ENCODE results near the gene PADI2.
A peak's percentile ranks its signal among the peaks of the same experiment; 100 is the strongest.
"Not testable (repeated sequence)": the region's sequence is repeated elsewhere in the genome, so short reads cannot be mapped to it uniquely, and the experiment has no call there.

Gene PADI2

DNA sequence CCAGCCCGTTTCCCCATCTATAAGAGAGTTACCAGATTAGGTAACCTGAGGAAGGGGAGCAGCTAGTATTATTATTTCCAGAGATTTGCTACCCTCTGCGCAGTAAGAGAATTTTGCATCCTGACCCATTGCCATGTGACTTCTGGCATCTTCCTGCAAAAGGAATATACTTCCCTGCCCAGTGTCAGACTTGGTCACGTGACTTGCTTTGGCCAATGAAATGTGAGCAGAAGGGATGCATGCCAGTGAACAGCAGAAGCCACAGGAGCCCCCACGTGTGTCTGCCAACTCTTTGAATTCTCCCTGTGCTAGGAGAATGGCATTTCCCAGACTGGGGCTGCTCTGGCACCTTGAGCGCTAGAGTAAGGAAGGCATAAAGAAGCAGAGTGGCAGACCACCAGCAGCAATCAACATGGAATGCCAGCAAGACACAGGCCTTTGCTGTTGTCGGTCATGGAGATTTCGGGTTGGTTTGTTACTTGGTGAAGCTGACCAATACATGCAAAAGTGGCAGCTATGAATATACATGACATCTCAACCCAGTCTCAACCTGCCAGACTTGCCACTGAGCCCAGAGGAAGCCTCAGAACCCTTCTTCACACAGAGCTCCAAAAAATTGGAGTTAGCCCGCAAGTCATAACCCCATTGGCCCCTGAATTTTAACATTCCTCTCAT, 39.0 kb downstream of the PADI2 start:
- DNase-seq: no peak

DNA sequence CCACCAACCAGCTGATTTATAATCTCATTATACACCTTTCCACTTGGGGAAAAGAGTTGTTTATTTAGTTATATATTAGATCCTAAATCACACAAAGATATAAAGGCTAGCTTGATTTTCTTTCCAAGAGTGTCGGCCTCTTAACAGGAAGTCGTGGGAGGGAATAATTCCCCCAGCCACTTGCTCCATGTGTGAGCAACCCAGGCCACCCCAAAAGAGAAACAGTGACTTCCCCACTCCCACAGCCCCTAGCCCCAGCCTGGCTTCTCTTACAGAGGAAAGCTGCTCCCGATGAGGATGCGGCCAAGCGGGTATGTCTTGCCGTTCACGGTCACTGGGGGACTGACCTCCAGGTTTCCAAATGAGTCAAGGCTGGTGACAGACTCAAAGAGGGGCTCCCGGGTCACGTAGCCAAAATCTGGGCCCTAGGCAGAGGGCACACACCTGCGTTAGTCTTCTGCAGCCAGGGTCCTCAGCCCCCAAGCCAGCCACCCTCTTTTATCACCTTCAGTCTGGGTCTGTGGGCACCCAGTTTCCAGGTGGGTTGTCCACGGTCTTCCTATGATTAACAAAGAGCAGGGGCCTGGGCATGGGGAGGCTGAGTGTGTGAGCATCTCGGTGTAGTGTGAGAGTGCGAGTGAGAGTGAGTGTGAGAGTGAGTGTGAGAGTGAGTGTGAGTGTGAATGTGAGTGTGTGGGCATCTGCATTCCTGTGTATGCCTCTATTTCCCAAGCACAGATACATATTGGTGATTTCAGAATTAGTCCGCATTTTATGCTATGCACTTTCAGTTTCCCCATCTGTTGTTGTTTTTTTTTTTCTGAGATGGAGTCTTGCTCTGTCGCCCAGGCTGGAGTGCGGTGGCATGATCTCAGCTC, 40.0 kb downstream of the PADI2 start:
- DNase-seq: no peak

DNA sequence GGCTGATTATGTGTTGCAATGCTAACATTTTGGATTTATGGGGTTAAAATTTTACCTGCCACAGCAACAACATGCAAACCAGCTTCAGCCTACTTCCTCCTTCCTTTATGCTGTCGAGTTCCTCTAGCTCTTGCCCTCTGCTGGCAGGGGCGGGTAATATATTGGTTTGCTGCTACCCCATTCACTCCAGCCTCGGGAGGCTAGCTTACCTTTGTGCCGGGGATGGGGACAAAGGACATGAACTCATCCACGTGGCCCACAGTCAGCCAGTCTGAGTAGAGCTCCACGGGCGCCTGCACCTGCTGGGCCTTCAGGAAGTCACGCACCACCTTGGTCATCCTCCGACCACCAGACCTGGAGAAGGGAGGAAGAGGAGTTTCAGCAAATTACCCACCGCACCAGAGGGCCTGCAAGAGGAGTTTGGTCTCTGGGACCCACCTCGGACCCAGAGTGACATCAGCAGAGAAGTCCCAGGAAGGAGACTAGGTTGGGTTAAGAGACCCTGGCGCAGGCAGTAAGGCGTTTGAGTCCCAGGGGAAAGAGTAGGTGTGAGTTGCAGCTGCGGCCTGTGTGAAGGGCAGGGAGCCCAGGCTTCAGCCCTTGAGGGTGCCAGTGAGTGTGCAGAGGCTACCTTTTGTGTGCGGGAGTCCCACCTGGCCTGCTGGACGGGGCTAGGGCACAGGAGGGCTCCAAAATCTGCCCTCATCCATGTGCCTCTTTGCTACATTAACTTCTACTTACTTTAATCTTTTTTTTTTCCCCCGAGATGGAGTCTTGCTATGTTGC, 43.6 kb downstream of the PADI2 start:
- peak; percentile 74 for DNase-seq

DNA sequence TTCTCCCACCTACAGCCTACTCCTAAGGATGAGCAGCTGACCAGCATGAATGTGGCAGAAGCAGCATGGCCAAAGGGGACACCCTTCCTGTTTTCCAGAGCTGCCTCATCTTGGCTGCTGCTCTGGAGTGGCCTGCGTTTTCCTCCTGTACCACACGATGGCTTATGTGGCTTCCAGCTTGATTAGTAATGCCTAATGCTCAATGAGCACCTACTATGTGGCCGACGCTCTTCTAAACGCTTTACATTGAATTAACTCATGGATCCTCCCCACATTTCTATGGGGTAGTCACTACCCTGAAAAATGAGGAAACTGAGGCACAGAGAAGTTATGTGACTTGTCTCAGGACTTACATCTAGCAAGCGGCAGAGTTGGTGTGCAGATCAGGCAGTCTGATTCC, 47.5 kb downstream of the PADI2 start:
- DNase-seq: no peak

DNA sequence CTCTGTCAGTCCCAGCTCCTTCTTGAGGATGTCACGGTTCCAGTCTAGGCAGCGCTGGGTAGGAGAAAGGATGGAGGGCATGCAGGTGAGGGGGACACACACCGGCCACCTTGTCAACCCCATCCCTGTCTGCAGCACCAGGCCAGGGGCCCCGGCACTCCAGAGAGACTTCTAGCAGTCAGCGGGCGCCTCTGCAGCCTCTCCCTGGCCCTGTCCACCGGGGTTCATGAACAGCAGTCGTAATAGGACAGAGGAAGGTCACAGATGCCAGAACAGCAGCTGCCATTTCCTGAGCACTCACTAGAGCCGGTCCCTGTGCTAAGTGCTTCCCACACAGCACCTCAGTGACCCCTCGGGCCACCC, 49.1 kb downstream of the PADI2 start:
- DNase-seq: no peak

DNA sequence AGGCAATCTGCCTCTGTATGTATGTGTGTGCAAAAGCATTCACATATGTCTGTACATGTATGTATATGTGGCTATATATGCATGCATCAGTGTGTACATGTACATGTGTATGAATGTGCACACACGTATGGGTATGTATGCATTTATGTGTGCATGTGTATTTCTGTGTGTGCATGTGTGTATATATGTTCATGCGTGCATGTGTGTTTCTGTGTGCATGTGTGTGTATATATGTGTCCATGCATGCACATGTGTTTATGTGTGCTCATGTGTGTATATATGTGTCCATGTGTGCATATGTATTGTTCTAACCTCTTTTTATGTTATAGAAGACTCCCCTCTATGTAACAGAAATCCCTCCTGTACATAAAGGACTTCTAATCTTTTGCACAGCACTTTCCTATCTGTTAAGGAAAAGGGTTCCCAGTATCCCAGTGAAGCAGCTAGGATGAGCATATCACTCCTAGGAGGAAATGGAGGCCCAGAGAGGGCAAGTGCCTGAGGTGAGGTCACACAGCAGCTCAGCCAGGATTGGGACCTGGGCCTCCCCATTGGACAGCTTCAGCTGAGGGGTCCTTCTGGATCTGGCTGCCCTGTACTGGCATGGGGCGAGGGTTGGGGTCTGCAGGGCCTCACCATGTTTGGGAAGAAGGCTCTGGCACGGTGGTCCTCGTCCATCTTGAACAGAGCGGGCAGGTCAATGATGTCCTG, 49.6 kb downstream of the PADI2 start:
- no peak for DNase-seq

DNA sequence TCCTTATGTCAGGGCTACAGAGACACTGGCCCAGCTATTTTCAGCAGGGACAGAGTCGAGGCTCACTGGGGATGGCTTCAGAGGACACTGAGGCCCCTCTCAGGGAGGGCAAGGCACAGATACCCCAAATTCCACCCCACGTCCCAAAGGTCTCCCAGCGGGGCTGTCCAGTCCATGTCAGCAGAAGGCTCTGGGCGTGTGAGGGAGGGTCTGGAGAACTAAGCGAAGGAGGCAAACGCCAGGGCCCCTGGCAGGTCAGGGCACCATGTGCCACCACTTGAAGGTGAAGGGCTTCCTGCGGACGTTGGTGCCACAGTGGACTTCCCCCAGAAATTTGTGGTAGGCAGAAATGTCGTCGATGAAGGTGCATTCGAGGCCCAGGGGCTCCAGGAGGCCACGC, 50.5 kb downstream of the PADI2 start:
- no peak for DNase-seq

DNA sequence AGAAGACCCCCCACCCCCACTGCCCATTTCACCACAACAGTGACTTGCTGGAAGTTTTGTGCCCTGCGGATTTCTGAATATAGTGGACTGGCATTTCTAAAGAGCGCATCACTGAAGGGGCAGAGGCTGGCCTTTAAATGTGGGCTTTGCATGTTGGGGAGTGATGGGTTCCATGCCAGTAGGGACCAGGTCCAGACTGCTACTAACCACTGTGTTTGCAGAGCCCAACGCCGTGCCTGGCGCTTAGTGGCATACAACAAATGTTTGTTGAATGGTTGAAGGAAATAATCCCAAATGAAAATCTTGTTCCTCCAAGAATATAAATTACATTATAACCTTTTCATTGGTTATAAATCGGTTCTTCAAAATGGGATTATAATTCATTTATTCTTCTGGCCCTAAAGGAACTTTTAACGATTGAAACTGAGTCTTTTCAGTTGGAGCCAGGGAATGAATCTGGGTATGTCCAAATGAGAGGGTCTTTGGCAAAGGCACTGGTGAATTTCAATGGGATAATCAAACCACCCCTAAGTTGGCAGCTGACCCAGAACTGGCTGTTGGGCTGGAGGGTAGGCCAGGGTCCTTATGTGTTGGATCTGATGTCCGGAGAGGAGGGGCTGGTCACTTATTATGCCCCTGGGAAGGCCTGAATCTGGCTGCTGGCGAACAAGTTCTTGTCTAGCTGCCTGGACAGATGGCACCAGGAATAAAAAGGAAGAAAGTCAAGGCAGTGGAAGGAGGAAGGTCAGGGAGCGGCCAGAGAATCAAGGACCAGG, 51.6 kb downstream of the PADI2 start:
- no peak for DNase-seq

DNA sequence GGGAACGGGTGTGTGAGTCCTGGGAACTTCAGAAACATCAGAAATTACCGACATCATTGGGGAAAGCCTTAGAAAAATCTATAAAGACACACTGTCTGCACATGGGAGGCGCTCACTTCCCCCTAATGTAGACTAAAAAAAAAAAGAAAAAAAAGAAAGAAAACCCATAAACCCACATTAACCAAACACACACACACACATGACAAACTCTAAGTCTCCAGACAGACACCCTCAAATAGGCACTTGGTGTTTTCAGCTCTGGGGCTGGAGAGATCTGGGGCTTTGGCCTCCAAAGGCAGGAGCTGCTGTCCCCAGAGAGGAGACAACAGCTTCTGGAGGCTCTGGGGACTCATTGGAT, 52.2 kb downstream of the PADI2 start:
- peak; percentile 39 for DNase-seq

DNA sequence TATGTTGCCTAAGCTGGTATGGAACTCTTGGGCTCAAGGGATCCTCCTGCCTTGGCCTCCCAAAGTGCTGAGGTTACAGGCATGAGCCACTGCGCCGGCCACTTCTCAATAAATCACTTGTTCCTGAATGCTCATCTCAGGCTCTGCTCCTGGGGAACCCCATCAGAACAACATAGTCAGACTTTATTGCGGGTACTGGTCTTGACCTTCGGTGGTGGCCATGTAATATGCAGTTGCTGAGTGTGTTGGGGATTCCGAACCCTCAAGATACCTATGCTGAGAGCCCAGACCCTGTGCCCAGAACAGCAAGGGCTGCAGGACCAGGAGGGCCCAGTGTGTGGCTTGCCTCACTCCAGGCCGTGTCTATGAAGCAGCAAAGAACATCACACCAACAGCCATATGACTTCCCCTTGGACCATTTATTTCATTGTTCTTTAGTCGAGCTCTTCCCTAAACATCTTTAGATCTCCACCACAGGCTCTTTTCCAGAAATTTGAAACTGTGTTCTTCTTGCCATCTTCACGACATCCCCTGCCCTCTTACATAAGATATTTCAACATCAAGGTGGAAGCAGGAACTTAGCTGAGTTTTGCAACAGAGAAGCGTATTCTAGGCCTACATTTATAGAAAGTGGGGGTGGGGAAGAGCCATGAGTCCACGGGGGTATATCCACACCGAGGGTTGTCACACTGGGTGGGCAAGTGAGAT, 52.7 kb downstream of the PADI2 start:
- DNase-seq: peak; percentile 63

DNA sequence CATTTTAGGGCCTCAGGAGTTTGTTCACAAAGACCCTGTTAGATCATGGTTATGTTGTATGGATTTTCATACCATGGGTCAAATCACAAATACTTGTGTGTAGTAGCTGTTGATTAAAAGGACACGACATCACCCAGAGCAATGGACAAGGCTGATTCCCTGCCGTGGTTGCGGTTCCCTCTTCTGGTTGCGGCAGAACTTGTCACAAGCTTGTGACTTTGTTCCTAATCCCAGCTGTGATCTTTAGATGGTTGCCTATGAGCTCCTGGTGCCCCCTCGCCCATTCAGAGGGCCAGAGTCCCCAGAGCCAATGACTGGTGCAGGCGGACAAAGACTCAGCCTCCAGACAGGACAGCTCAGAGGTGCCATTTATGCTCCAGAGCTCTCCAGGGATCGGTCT, 53.6 kb downstream of the PADI2 start:
- DNase-seq: no peak

DNA sequence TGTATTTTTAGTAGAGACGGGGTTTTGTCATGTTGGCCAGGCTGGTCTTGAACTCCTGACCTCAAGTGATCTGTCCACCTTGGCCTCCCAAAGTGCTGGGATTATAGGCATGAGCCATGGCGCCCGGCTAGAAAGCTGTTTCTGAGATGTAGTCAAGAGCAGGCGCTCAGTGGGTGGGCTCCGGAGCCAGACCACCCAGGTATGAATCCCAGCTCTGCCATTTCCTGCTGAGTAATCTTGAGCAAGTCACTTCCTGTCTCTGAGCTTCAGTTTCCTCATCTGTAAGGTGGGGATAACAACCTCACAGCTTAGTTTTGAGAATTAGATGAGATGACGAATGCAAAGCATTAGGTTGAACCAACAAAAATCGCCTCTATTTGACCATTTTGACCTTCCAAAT, 56.5 kb downstream of the PADI2 start:
- not testable (repeated sequence) for DNase-seq

DNA sequence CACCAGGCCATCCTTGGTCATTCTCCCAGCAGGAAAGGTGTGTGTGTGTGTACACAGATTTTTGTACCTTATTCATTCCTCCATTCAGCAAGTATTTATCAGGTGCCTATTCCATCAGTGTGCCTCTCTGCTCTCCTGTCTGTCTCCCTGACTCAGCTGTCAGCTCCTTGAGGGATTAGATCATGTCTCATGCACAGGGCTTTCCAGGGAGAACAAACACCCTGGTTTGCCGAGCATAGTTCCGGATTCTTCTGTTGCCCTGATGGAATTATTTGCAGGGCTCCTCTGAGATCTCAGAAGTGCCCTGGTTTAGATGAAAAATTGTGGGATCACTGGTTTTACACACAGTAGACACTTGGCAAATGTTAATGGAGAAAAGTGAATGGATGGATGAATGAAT, 57.4 kb downstream of the PADI2 start:
- no peak for DNase-seq

DNA sequence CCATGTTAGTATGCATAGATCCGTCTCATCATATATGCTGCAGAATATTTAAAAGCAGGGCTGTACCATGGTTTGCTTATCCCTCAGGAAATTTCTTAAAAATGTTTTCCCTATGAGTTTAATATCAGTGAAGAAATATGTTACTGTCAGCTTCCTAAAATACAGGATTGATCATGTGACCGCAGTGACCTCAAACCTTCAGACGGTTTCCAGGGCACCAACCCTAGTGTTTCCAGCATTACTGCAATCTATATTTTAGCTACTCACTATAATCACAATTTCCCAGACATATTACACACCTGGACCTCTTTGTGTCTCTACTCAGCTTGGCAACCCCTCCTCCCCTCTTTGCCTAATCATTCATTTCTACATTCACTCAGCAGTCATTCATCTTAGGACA, 57.8 kb downstream of the PADI2 start:
- no peak for DNase-seq

DNA sequence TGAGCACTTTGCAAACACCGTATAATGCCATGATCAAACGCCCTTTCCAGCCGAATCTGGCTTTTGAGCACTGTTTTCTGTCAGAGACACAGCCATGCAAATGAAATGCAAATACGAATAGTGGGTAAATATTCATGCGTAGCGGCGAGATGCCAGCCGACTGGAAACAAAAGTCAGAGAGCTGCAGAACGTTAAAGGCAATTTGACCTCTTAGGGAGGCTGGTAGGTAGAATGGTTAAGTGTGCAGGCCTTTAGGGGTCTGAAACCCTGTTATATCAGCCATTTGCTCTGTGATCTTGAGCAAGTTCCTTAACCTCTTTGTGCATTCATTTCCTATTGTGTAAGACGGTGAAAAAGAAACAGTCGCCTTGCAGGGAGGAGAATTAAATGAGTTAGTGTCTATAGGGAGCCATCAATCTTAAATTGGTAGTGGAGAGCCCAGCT, 58.9 kb downstream of the PADI2 start:
- peak; percentile 59 for DNase-seq

DNA sequence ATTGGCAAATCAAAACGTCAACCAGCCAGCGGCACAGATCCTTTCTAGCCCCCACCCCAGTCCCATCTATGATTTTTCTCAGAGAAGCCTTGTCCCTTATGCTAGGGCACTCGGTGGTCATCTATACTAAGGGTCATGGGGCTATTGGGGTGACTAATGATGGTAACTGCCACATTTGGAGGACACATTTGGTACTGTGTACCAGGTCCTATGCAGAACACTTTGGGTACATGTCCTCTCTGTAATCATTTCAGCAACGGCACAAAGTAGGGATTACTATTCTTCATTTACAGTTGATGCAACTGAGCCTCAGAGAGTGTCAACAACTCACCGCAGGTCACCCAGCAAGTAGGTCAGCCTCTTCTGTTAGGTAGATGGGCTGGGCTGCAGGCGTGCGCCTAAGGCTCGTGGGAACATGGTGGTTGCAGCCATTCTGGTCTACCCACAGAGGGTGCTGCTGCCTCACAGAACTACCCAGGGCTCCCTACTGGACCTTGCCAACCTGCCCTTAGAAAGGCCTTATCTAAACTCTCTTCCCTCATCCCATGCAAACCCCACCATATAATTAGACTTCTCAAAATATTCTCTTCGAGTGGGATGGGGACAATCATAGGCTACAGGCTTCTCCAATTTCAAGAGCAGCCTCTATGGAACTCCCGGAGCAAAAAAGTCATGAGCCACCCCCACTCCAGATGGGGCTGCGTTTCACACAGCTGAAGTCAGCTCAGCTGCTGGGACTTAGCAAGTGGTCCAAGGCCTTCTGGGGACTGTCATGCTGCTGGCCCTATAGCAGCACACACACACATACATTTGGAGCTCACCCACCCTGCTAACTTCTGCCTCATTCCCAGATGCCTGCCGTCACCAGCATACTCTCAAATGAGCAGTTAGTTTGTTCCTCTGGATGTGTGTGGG, 59.6 kb downstream of the PADI2 start:
- peak; percentile 85 for DNase-seq

DNA sequence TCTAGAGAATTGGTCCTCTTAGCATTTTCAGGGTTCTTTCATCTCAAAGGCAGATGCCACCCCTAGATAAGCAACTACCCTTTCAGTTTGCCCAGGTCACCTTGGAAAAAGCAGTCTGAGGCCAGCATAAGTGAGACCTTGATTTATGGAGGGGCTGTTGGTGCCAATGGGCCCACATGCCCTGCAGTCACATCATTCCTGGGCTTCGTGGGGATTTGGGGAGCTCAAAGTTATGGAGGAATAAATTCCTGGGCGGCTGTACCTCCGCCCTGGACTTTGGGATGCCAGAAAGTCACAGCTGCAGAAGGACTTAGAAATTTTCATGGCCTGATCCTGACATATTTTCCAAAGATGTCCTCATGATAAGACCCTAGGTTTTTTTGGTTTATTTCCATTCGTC, 62.7 kb downstream of the PADI2 start:
- no peak for DNase-seq

DNA sequence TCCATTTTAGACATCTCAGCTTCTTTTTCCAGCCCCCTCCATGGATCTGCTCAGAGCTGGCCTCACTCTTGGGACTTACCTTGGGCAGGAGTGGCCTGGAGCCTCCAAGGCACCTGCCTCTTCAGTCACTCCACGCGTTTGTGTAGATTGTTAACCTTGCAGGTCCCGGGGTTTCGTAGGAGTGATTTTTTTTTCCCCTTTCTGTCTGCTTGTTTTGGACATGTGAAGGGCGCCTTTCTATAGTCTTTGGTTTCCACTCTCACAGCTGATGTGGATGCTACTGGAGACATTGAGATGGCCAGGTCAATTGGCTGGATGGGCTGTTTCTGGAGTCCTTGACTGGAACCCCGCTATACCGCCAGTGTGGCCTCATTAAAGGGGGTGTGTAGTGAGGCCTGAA, 63.5 kb downstream of the PADI2 start:
- no peak for DNase-seq

DNA sequence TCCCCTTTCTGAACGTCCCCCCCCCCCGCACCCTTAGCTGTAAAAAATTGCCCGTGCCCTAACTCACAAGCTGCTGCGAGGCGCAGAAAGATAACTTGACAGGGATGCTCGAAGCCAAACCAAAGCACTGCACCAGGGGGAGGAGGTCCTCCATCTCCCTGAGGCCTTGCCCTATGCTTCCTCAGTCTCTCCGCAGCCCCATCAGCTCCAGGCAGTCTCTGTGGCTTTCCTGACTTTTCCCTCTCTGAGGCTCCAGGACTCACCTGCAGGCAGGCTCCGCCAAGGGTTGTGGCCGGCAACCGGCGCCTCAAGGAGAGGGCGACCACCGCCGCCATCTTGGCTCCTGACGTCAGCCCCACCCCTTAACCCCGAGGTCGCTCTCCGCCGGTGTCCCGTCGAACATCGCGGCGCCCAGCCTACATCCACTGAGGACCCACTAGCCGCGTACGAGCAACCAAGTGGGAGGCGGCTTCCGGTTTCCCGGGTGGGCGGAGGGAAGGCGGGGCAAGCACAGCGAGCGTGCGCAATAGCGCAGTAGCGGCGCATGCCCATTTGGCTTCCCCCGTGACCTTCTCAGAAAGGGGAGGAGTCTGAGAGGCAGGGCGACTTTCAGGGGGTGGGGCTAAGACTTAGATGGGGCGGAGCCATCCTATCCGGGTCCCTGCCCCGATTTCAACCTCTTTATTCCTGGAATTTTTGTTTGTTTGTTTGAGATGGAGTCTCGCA, 65.4 kb downstream of the PADI2 start, which contains the start of gene SDHB:
Gene SDHB (minus strand): TSS at position 348 of the 726 bp plus-strand sequence. CDS start 13 bp downstream, at position 335.
- peak; percentile 98 for DNase-seq
